Epidermal melanocyte (primary cell): Measurements from ENCODE around the gene RDX.
"Not testable (repeated sequence)": the region's sequence is repeated elsewhere in the genome, so short reads cannot be mapped to it uniquely, and the experiment has no call there.

ENCODE experiments used
- DNase-seq: peaks from one replicate; pipeline ENCODE4 v3.0.0; 2011; ENCODE audit warnings: low spot score; ENCODE audit not compliant: insufficient read length

RDX gene

GRCh38 chr11:110200241-110200640 lies 96.2 kb downstream of the RDX start:
- no peak for DNase-seq

- DNase-seq = no peak
Measured at GRCh38 chr11:110199184-110199981, 97.0 kb downstream of the RDX start.

DNA sequence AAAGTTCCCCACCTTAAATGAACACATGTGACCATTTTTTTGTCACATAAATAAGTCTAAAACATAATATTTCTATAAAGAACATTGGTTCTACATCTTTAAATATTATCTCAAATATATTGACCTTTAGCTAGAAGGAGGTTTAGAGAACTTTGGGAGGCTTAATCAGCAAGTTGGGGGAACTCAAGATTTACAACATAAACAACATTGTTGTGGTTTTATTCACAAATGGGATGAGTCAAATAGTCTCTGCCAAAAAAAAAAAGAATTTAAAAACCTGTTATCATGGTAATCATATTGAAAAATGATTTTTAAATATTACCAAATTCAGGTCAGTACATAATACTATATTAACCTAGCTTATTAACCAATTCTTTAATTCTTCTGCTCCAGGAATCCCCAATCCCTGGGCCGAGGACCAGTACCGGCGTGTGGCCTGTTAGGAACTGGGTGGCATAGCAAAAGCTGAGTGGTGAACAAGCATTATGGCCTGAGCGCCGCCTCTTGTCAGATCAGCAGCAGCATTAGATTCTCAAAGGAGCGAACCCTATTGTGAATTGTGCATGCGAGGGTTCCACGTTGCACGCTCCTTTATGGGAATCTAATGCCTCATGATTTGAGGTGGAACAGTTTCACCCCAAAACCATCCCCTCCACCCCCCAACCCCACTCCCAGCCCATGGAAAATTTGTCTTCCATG lies 98.2 kb downstream of the RDX start:
- no peak for DNase-seq

DNA sequence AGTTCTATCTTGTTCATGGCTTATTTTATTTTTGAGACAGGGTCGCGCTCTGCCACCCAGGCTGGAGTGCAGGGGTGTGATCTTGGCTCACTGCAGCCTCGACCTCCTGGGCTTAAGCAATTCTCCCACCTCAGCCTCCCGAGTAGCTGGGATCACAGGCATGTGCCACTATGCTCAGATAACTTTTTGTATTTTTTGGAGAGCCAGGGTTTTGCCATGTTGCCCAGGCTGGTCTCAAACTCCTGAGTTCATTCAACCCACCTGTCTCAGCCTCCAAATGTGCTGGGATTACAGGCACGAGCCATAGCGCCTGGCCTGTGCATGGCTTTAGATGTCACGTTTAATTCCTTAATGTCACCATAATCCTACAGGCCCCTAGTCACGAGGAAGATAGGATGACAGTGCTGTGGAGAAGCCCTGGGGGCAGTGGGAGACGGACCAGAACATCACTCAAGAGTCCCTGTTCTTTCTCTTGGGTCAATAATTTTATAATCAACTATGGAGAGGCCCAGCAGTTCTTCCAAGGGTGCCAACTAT lies 99.5 kb downstream of the RDX start:
- DNase-seq = no peak

- DNase-seq = no peak
Measured at GRCh38 chr11:110196241-110196754, 100.1 kb downstream of the RDX start.

- not testable (repeated sequence) for DNase-seq
Measured at GRCh38 chr11:110194211-110194766, 102.1 kb downstream of the RDX start.

GRCh38 chr11:110192604-110193282 lies 103.7 kb downstream of the RDX start:
- DNase-seq = not testable (repeated sequence)

DNA sequence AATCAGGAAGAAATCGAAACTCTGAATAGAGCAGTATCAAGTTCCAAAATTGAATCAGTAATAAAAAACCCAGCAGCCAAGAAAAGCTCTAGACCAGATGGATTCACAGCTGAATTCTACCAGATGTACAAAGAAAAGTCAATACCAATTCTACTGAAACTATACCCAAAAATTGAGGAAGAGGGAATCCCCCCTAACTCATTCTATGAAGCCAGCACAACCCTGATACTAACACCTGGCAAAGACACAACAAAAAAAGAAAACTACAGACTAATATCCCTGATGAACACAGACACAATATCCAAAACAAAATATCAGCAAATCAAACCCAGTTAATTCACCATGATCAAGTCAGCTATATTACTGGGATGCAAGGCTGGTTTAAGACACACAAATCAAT lies 105.5 kb downstream of the RDX start:
- no peak for DNase-seq

DNA sequence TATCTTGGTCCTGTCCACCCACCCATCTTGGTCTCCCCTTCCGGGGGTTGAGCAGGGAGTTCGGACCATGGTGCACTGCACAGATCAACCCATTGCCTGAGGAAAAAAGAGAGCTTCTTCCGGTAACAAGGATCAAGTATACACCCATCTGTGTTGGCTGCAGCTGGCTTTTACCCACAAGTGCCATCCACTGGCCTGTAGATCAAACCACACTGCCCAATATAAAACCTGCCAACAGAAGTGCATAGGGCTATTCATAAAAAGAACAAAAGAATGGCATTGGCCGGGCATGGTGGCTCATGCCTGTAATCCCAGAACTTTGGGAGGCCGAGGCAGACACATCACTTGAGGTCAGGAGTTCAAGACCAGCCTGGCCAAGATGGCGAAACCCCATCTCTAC lies 108.7 kb downstream of the RDX start:
- no peak for DNase-seq

- no peak for DNase-seq
Measured at GRCh38 chr11:110186867-110187266, 109.5 kb downstream of the RDX start.

- no peak for DNase-seq
Measured at GRCh38 chr11:110186456-110186855, 110.0 kb downstream of the RDX start.

DNA sequence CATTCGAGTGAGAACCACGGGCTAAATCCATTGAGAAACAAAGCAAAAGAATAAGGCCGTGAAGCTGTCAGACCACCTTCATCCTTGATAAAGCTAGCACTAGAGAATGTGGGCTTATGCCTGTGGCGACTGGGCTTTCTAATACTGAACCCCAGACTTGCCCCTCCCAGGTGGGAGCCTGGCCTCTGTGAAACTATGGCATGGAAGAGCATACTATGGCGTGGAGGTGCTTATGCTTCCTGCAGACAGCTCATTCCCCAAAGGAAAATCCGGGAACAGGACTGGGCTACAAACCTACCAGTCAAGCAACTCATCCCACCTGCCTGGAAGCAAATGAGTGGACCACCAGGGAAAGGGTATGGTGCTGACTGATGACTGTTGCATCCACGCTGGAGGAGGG lies 110.8 kb downstream of the RDX start:
- DNase-seq = no peak

DNA sequence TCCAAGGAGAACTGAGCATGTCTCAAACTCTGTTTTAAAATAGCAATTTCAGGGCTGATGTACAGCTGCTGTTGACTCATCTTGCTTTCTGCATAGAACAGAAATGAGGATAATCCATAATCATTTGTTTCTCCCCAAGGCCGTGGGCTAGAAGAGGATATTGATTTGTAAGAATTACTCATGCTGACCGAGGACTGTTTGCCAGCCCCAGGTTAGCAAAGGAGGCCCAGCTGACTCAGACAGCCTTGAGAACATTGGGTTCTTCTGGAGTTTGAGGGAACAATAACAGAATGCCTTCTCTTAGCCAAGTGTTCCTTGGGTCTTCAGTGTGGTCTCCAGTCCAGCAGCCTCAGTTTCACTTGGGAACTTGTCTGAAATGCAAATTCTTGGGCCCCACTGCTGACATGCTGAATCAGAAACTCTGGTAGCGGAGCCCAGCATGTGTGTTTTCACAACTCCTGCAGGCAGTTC lies 111.3 kb downstream of the RDX start:
- DNase-seq = no peak

DNA sequence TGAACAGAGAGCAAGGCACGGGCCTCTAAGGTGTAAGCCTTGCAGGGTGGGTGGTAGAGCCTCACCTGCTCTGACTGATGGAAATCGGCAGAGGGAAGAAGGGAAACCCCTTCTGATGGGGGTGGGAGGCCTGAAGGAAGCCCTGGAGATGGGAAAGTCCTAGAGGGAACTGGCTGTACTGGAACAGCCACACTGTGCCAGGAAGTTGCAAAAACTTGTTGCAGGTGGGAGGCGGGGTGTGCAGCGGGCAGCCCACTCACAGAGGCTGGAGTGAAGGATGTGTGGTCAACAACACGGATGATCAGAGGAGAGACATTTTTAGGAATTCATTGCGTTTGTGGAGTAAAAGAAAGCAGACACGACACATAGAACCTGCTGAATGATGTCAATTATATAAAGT lies 112.0 kb downstream of the RDX start:
- no peak for DNase-seq

- DNase-seq = no peak
Measured at GRCh38 chr11:110182886-110183285, 113.5 kb downstream of the RDX start.

- no peak for DNase-seq
Measured at GRCh38 chr11:110179064-110179463, 117.3 kb downstream of the RDX start.

DNA sequence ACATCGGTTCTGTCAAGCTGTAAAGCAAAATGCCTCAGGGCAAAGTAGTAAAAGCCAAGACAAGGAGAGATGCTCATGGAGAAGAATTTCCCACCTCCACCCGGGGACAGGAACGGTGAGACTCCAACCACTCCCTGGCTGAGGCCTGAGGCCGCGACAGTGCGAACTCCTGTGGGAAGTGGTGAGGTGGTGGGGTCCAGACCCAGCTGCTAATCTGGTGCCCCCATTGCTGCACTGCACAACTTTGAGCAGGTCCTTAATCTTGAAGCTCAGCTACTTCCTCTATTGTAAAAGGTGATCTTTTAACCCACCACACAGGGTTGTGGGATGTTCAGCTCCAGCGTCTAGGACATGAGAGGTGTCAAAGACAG lies 119.3 kb downstream of the RDX start:
- no peak for DNase-seq

- DNase-seq = no peak
Measured at GRCh38 chr11:110176366-110177085, 119.9 kb downstream of the RDX start.

DNA sequence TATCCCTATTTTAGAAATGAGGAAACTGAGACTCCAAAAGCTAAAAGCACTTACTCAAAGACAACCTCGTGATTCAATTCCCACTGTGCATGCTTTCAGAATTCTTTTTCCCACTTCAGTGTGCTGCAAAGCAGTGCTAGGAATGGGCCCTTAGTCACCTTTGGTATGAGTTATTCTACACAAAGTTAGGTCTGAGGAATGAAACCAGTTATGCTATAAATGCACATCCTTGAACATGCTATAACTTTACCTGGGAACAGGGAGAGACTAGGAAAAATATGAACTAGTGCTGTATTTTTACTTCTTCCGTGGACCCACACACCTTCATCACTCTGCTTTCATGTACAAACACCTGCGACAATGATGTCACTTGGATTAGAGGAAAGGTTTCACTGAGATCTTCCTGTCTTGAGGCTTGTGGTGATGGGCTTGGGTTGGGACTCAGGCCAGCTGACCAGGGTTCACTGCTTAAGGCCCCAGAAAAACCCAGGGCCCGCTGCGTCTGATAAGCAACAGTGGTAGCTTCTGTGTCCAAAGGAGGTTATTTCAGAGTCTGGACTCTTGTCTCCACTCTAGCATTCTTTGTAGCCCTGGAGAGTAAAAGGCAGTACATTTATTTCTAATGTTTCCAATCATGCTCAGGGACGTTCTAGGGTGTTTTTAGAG lies 121.6 kb downstream of the RDX start:
- no peak for DNase-seq
